ENCODE data around the gene DACH1.

The DACH1 gene

DNA sequence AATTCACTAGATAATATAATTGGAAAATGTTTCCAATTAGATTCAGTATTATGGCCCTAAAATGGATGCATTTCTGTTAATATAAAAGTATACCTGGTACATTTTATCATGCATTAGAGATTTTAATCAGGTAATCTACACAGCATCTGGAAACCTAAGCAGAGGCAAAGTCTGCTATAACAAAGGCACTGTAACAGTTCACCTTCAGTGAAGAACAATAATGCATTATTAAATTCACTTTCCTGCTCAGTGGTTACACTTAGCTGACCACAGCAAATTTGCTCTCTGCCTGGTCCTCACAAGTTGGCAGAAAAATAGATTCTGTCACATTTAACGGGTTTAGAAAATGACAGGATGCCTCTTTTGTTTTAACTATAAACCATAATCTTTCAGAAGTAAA, 326.9 kb downstream of the DACH1 start:
- FAIRE-seq = no peak

DNA sequence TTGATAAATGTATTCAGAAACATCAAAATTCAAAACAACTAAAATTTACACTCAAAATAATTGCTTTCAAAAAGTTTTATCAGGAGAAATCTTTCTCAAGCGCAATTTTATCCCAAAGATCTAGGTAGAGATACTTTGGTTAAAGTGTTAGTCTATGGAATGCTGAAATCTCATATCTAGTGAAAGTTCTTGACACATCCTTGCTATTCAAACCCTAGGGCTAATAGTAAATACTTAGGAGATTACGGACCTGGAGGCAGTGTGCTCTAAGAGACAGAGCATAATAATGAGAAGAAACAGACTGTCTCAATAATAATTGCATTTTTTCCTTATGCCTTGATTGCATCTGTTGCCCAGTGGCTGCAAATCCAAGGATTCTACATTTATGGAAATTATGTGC, 330.8 kb downstream of the DACH1 start:
- no peak for FAIRE-seq

DNA sequence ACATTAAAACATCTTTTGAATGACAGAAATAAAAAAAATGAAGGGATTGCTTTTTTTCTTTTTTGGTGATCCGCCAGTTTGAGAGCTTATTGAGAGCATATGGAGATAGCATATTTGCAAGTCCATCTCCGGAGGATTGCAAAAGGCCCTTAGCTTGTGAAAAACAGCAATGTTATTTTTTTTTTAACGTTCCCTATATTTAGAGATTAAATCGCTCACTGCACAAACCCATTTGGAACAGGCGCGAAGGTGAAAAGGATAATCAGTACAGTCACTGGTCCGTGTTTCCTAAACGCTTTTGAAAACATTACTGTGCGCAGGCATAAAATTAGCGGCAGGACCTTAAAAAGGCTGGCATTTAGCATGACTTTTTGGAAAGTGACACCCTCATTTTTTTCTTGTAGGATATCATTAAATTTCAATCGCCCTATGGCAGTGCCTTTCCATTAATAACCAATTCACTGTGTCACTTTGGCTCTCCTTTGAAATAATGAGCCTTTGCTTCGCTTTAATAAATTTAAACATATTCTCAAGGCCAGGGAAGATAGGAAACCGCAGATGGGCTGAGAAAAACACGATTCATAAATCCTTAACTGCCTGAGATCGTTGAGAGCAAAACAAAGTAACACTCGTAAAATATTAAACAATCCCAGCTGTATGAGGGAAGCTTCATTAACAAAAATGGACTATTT, 342.2 kb downstream of the DACH1 start:
- FAIRE-seq = no peak

DNA sequence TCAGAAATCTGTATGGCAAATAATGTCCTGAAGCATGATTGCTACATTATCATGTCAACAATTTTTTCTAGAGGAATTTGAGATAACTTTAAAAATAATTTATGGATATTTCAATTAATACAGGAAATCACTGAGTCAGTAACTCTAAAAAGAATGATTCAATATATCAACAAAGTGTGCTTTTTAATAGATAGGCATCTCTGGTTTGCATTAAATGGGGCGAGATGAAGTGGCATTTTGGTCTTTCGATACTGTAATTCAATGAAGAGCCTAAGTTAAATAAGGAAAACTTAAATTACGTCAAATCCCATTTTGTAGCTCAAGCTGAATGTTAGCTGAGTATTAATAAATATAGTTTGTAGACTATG, 342.8 kb downstream of the DACH1 start:
- FAIRE-seq = no peak

DNA sequence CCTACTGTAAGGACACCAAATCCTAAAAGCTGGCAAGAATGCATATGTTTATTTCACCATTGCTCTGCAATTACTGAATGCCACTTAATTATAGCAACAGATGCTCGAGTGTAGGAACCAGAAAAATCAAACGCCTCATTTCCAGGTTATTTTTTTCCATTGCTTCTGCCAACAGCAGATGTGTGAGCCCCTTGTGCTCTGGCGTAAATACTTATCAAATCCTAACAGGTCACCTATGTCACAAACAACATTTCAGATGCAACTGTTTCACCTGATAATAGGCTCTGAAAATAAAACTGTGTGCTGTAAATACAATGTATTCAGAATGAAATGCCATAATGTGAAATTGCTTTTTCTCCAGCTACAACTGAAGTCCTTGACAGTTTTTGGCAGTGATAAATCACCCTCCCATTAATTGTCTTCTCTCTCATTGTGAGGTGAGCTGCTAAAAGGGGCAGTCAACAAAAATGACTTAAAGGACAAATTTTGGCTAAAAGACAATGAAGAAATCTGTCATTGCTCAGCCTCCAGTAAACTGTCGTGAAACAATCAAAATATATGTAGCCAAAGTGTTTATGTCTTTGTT, 344.0 kb downstream of the DACH1 start:
- no peak for FAIRE-seq

DNA sequence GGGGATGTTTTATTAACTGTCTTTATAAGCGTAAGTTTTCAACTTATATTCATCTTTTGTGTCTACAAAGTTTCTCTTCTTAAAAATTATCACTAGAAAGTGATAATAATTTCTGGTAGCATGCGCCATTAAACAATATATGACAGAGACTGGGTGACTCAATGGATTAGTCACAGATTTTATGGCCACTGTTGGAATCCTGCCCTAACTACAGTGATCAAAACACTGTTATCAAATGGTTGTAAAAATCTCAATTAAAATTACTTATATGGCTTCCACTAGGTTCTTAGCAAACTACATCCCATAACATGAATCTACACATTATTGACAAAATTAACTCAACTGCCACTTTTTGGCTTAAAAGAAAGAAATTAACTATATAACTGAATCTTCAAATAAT, 350.0 kb downstream of the DACH1 start:
- FAIRE-seq = no peak

DNA sequence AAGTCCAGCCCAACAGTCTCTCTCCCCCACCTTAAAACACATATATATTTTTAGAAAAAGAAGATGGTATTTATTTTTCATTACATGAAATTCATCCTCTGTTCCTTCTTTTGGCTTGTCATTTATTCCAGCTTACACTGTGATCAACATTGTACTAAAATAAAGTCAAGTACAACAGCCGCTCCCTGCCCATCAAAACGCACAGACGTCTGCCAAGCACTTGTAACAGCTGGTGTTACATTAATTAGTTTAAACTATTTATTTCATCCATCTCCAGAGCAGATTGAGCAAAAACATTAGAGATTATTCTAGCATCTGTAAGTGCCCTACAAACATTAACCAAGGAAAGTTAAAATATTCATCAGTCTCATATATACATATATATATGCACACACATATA, 350.5 kb downstream of the DACH1 start:
- no peak for FAIRE-seq

DNA sequence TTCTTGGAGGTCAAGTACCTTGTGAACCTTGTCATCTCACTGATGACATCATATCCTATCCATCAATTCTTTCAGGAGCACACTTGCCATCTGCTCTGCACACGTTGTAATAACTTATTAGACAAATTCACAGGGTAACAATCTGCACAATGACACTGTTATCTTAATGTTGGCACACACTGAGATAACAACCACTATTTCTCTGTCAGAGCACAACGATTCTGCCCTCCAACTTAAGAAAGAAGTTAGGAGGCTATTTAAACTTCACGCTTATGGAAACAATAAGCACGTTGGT, 351.3 kb downstream of the DACH1 start:
- no peak for FAIRE-seq

DNA sequence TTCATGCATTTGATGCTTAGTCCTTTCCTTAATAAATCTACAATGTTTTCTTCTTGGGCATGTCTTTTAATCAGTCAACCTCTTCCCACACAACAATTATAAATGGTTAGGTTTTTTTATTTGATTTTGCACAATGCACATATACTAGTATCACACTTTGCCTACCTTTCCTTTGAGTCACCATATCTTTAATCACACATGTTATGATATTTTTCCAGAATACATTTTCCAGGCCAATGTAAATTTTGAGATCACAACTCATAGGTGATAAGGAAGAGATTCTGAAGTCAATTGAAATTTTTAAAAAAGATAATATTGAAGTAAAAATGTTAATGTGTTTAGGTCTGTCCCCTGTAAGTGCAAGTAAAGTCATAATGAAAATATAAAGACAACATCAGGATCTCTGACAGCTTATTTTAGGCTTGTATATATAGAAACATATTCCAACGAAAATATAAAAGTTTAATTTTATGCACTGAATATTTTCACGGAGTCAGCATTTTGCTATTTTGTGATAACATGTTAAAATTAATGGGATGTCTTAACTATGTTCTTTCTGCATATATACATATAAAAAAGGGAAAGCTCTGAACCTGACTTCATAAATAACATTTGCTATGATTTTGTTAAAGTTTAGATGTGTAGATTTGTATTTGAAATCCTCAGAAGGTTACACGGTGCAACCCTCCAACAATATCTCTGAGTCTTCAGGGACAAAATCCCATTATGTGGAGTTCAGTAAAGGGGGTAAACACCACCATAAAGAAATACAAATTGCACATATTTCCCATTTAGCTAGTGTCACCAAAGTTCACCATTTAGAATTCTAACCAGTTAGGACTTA, 351.9 kb downstream of the DACH1 start:
- FAIRE-seq = no peak

DNA sequence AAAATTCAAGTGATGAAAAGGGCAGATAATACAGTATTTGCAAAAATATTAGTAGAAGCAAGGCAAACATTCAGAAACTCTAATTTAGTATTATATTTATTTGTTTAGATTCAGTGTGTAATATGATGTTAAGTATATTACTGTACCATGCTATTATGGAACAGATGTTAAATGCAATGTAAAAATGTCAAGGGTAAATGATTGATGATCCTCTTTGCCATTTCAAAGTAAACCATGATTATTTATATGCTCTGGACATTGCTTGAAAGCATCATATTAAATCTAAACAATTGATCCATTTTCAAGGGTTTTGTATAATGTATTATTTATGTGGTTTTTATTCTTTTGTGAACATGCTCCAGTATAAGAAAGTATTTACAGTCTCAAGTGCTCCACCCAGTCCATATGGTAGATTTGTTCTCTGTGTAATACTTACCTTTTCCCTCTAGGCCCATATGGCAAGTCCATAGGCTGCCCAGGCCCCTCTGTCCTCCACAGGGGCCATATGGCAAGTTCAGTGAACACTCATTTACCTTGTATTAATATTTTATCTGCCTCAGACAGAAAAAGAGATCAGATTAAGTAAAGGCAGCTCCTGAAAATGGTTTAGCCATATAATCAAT, 353.5 kb downstream of the DACH1 start:
- FAIRE-seq = no peak

DNA sequence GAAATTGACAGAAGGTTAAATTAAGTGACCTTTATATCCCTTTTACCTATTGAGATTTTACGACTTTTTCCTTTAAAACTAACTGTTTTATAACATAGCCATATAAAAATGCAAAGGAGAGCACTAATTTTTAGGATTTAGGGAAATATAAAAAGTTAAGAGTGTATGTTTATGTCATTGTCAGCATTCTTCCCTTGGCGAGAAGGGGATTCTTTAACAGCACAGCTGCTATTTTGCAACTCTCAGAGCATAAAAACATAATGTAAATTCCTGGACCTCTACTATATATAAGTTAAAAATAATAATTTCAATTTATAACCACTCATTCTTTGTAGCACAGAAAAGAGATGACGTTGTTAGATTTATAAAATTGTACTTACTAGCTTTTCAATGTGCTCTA, 363.2 kb downstream of the DACH1 start:
- no peak for FAIRE-seq

DNA sequence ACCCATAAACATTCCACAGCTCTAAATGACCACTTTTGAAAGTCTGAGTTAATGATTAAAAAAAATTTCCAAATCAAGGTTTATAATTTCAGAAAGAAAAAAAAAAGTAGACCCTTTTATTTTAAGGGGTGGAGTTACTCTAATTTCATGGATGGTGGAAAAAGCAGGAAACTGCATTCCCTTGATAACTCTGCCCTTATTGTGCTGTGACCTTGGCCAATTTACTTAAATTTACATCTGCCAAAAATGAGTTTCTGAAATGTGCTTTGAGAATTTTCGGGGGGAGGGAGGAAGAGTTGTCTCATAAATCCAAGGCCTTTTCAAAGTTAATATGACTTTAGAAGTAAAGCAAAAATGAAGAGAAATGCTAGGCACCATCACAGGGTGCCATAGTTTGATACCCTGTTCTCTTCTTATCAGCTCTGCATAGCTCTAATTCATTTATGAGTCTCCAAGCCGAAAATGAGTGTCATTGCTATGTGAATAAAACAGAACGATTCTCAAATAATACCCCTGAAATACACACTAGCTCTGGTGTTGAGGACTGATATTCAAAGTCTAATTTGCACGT, 367.0 kb downstream of the DACH1 start:
- FAIRE-seq = no peak

DNA sequence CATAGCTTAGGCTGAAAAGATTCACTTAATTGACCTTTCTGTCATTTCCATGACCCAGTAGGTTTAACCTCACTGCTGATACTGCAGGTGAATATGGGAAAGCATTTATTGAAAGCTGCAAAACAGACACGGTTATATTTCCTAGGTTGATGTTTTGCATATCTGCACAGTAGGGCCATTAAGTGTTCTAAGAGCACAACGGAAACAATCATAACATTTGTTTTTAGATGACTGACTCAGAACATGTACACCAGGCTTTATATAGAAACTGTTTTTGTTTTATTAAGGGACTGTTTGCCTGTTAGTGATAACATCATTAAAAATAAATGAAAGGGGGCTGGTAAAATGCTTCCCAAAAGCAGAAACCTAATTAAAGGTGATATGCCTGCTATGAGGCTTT, 367.8 kb downstream of the DACH1 start:
- FAIRE-seq = no peak

DNA sequence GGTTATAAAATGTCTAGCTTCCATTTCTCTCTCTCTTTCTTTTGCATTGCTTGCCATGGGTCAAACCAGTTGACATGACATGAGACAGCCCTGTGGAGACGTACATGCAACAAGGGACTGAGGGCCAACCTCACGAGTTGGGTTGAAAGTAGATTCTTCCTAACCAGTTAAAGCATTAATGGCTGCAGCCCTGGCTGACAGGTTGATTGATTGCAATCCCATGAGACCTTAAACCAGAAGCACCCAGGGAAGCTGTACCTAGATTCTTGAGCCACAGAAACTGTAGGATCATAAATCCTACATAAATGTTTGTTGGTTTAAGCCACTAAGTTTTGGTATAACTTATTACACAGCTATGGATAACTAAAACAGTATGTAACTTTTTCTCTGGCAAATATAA, 373.8 kb downstream of the DACH1 start:
- FAIRE-seq = no peak

DNA sequence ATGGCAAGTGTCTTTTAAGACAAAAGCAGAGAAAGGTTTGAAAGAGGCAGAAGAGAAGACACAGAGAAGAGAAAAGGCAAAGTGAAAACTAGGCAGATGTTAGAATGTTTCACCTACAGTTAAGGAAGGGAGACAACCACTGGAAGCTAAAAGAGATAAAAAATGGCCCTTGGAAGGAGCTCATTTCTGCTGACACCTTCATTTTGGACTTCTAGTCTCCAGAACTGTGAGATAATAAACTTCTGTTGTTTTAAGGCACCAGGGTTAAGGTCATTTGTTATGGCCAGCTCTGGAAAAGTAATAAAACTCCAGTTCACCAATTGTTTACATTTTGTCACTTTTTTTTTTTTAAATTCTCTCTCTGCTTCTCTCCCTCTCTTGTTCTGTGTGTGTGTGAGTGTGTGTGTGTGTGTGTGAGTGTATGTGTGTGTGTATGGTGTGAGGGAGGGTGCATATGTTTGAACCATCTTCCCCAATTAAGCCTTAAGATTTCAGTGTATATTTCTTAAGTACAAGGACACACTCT, 374.6 kb downstream of the DACH1 start:
- no peak for FAIRE-seq

DNA sequence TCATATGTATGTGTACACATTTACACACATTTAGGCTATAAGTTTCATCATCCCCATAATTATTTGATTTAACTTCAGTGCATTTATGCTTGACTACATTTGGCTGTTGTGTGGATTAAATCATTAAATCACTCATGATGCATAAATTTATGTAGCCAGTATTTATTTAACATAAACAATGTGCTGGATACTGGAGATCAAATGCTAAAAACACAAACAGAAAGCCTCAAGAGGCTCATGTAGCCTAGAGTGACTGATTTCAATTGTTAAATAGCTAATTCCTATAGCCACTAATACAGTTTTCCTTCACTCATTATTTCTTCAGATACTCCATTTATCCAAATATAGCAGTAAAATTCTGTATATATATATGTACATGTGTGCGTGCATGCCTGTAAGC, 376.0 kb downstream of the DACH1 start:
- FAIRE-seq = no peak

DNA sequence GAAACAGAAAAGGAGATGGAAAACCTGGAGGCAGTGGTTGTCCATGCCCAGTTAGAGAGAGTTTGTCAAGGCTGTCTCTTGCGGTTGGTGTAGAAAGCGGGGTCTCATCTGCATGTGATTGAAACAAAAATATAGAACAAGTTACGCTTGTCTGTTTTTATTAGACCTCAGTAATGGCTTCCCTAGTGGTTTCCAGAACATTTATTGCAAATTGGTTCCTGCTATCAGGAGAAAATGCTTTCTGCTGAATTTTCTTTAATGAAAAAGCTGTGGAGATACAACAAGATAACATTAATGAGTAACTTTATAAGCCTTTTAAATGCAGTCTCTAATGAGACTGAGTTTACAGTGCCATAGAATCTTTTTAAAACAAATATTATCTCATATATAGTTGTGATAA, 378.0 kb downstream of the DACH1 start:
- no peak for FAIRE-seq

DNA sequence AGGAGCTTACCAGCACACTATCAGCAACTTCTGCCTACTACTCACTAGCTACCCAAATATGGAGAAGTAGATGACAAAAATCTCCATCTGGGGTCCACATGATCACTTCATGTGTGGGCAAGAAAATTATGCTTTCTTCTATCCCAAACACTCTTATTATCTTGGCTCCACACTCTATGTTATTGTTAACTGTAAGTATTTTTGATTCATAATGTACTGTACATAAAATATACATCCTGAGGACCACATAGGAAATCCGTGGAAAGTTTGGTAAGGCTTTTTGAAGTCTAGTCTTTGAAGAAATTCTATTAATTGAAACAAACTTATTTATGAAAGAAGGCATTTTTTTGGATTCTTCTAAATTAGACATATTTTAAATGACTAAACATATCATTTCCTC, 378.8 kb downstream of the DACH1 start:
- no peak for FAIRE-seq

DNA sequence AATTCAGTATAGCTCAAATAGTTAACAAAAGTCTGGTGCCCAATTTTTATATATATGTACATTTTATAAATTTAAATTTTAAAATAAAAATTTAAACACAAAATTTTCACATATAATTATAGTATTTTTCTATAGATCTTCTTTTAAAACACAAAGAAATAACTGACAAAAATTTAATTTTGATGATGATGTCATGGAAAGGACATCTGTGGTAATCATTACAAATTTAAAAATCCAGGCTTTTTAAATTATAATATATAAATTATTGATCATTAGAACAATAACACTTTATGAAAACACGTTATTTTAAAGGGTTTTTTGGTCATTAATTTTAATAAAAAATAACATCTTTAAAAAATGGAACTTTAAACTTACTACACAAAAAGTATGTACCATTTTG, 381.1 kb downstream of the DACH1 start:
- FAIRE-seq = peak; percentile 41

DNA sequence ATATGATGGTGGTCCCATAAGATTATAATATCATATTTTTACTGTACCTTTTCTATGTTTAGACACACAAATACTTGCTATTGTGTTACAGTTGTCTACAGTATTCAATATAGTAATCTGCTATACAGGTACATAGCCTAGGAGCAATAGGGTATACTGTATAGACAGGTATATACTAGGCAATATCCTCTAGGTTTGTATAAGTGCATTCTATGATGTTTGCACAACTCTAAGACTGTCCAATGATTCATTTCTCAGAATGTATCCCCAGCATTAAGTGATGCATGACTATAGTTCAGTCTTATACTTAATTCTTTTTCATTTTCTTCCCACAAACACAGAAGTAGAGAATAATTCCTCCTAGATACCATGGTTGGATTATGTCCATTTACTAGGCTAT, 383.3 kb downstream of the DACH1 start:
- no peak for FAIRE-seq

DNA sequence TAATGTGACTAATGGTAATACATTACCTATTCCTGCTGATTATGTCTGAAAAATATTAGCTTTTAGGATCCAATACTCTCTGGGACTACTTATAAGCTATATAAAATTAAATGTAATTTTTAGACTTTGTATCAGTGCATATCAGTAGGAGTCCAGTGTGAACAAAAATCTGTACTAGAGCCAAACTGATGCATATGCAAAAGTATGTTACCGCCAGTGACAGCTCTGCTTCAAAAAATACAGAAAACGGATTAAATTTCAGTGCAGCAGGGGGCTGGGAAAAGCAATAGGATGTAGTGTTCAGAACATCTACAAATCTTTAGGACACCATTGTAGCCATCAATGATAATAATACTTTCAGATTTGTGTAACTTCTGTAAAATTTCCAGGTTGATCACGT, 385.5 kb downstream of the DACH1 start:
- FAIRE-seq = no peak

DNA sequence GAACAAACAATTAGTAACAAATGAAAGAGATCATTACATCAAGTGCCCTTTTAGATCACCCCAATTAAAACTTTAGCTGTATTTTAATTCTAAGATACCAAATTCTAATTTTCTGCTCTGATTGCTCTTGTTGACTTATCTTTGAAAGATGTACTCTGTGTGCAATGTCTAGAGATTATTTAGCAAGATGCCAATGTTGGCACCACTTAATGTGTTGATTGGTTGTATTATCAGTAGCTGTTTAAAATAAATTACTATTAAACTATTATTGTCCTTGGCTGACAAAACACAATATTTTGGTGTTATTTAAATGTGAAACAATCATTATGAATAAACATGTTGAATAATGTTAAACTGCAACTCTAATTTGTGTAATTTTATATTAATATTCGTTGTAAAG, 386.0 kb downstream of the DACH1 start:
- FAIRE-seq = no peak

DNA sequence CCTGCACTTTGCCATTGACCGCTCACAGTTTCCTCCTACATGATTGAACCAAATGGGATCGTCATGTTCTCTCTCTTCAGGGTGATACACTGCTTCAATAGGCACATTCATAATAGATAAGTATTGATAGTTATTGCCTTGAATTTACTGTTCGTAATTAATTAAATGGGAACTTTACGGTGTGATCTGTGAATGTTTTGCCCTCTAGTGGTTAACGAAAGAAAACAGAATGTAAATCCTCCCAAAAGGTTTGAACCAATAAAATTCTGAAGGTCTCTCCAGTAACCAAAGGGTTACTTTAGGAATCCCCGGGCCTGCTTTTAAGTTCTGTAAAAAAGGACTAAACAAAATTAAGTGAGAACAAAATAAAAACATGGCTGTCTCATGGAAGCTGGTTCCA, 389.3 kb downstream of the DACH1 start:
- FAIRE-seq = no peak

DNA sequence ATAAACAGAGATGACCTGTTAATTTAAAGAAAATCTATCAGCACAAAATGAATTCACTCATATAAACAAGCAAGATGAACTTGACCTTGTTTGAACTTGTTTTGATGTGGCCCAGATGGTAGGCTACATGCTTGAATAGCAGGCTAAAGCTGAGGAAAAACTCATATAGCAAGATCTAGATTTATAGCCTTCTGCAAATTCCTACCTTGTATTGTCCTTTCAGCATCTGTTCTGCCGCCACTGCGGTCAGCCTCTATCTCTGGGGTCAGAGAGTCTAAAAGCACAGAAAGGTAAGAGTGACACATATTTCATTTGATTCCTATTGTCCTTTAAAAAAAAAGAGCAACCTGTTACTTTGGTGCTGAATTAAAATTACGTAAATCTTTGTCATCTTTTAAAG, 392.1 kb downstream of the DACH1 start:
- no peak for FAIRE-seq
